ENCODE measurements around the gene SIX5. TPM values are rescaled to one million over a fixed set of nuclear protein-coding genes. Genes with fewer than 3 reads are reported as not detected.

SIX5 gene
- total RNA-seq, 1 donor from 2014 or later, result 16.8 TPM

GRCh38 chr19:45745606-45746005, 23.4 kb downstream of the SIX5 start:
- ATAC-seq, result no peak
- no peak for DNase-seq
- Histone ChIP-seq H3K4me3 (no peak overlapping the region), H3K36me3 (no peaks in the 10 kb centered on the region), H3K9me3 (no peaks in the 10 kb centered on the region), H3K27ac (no peak overlapping the region), H3K4me1 (no peaks in the 10 kb centered on the region), H3K27me3 (ENCODE audit: low read depth) (no peaks in the 10 kb centered on the region)
- intact Hi-C loops (cut with DNase I), result no loop called here
- no peak for TF ChIP-seq CTCF (IDR thresholded peaks at IDR 0.05)

GRCh38 chr19:45742969-45743368, 26.1 kb downstream of the SIX5 start:
- Histone ChIP-seq H3K27ac (no peak overlapping the region), H3K9me3 (no peaks in the 10 kb centered on the region), H3K4me3 (no peak overlapping the region), H3K36me3 (no peaks in the 10 kb centered on the region), H3K27me3 (ENCODE audit: low read depth) (no peaks in the 10 kb centered on the region), H3K4me1 (no peaks in the 10 kb centered on the region)
- intact Hi-C loops (cut with DNase I), result no loop called here
- no peak for DNase-seq
- ATAC-seq, result no peak
- no peak for TF ChIP-seq CTCF (IDR thresholded peaks at IDR 0.05)

- no peaks in the 10 kb centered on the region for H3K27me3 ChIP-seq (ENCODE audit: low read depth)
These were observed 29.3 kb downstream of the SIX5 start for GRCh38 chr19:45739498-45740439.

GRCh38 chr19:45733160-45733810, 35.8 kb downstream of the SIX5 start, which contains the start of gene MEIOSIN:
Gene MEIOSIN, plus strand, starts transcription at chr19:45733439. Its CDS starts 1,938 bp downstream, at chr19:45735377.
- Histone ChIP-seq H3K4me1 (peaks cover 18% of the 10 kb centered on the region), H3K9me3 (no peaks in the 10 kb centered on the region), H3K27me3 (ENCODE audit: low read depth) (no peaks in the 10 kb centered on the region), H3K36me3 (no peaks in the 10 kb centered on the region), H3K27ac (no peak within 1 kb of the TSS), H3K4me3 (no peak within 1 kb of the TSS)
- DNase-seq (peak; percentile 50), ATAC-seq (no peak)
- no peak for TF ChIP-seq CTCF (IDR thresholded peaks at IDR 0.05)
- intact Hi-C loops (cut with DNase I), result no loop called here

More at GRCh38 chr19:45739498-45740439, 29.3 kb downstream of the SIX5 start:
- Histone ChIP-seq H3K27ac (no peak overlapping the region), H3K4me3 (no peak overlapping the region), H3K36me3 (no peaks in the 10 kb centered on the region), H3K4me1 (no peaks in the 10 kb centered on the region), H3K9me3 (no peaks in the 10 kb centered on the region)
- DNase-seq (peak; percentile 69), ATAC-seq (no peak)
- intact Hi-C loops (cut with DNase I), result no loop called here
- no peak for TF ChIP-seq CTCF (IDR thresholded peaks at IDR 0.05)

- intact Hi-C loops (cut with DNase I), result no loop called here
- ATAC-seq (peak; percentile 98 to 99), DNase-seq (peak; percentile 97)
- H3K9me3 ChIP-seq, result no peaks in the 10 kb centered on the region
- H3K27me3 ChIP-seq (ENCODE audit: low read depth), result no peaks in the 10 kb centered on the region
- H3K36me3 ChIP-seq, result no peaks in the 10 kb centered on the region
- H3K4me1 ChIP-seq, result peaks cover 24% of the 10 kb centered on the region
- TF ChIP-seq CTCF (IDR thresholded peaks at IDR 0.05), result no peak
- peak within 1 kb of the TSS; percentile 74 for H3K4me3 ChIP-seq
- peak within 1 kb of the TSS; percentile 70 for H3K27ac ChIP-seq
These were observed 38.4 kb downstream of the SIX5 start, which contains the start of gene FBXO46 for GRCh38 chr19:45730368-45731288. Gene FBXO46, minus strand, starts transcription at chr19:45730896. Its CDS starts 17,401 bp downstream, at chr19:45713495.

All from lower lobe of right lung (tissue), 2 donors.